Astrocyte (in vitro differentiated cells and primary cell): ENCODE data around the gene ACAD11. TPM values are rescaled to one million over a fixed set of nuclear protein-coding genes. Genes with fewer than 3 reads are reported as not detected.
"Not testable (repeated sequence)": the region's sequence is repeated elsewhere in the genome, so short reads cannot be mapped to it uniquely, and the experiment has no call there.

Source experiments
- DNase-seq: peaks from one replicate; pipeline ENCODE4 v3.0.0-alpha.2; 2010; ENCODE audit warnings: low read depth
- FAIRE-seq: peaks from 2 replicates; lab custom pipeline; 2011; peaks lifted over from hg19 to GRCh38; lab: Jason Lieb, UNC
- H2AFZ ChIP-seq: 2 replicates; pipeline ENCODE4 v1.6.0; 2012; ENCODE audit warnings: low read depth, low read length, inconsistent platforms
- H3K27ac ChIP-seq: 2 replicates; pipeline ENCODE4 v1.5.1; 2011; ENCODE audit warnings: low read depth, low read length, inconsistent platforms
- H3K27me3 ChIP-seq: 2 replicates; pipeline ENCODE4 v1.6.0; 2011; ENCODE audit warnings: low read length, inconsistent platforms; ENCODE audit not compliant: insufficient read depth
- H3K36me3 ChIP-seq: 2 replicates; pipeline ENCODE4 v1.5.1; 2011; ENCODE audit warnings: low read length, inconsistent platforms; ENCODE audit not compliant: insufficient read depth
- H3K4me1 ChIP-seq: 2 replicates; pipeline ENCODE4 v1.5.1; 2011; ENCODE audit warnings: low read length, inconsistent platforms; ENCODE audit not compliant: insufficient read depth
- H3K4me2 ChIP-seq: 2 replicates; pipeline ENCODE4 v1.6.0; 2012; ENCODE audit warnings: low read length, inconsistent platforms
- H3K4me3 ChIP-seq: 2 replicates; pipeline ENCODE4 v1.5.1; 2011; ENCODE audit warnings: low read depth, mild to moderate bottlenecking, low read length, inconsistent platforms; ENCODE audit not compliant: insufficient read depth
- H3K79me2 ChIP-seq: 2 replicates; pipeline ENCODE4 v1.6.0; 2012; ENCODE audit warnings: mild to moderate bottlenecking, low read length, inconsistent platforms; ENCODE audit not compliant: insufficient read depth
- H3K9ac ChIP-seq: 2 replicates; pipeline ENCODE4 v1.6.0; 2012; ENCODE audit warnings: mild to moderate bottlenecking, low read length, inconsistent platforms
- H3K9me3 ChIP-seq: 2 replicates; pipeline ENCODE4 v1.5.1; 2012; ENCODE audit warnings: low read depth, mild to moderate bottlenecking, low read length, inconsistent platforms; ENCODE audit not compliant: insufficient read depth
- H4K20me1 ChIP-seq: 2 replicates; pipeline ENCODE4 v1.6.0; 2012; ENCODE audit warnings: low read length, inconsistent platforms; ENCODE audit not compliant: insufficient read depth
- H3K27ac Mint-ChIP-seq: one replicate; pipeline ENCODE4 v1.8.0; 2021; ENCODE audit warnings: mild to moderate bottlenecking, mixed read lengths; ENCODE audit not compliant: unreplicated experiment
- H3K27me3 Mint-ChIP-seq: one replicate; pipeline ENCODE4 v1.8.0; 2021; ENCODE audit warnings: low read depth, mixed read lengths; ENCODE audit not compliant: unreplicated experiment
- H3K36me3 Mint-ChIP-seq: one replicate; pipeline ENCODE4 v1.8.0; 2021; ENCODE audit warnings: low read depth, mixed read lengths; ENCODE audit not compliant: unreplicated experiment
- H3K4me1 Mint-ChIP-seq: one replicate; pipeline ENCODE4 v1.8.0; 2021; ENCODE audit warnings: low read depth, mixed read lengths; ENCODE audit not compliant: unreplicated experiment
- H3K4me3 Mint-ChIP-seq: one replicate; pipeline ENCODE4 v1.8.0; 2021; ENCODE audit warnings: mild to moderate bottlenecking, moderate library complexity, mixed read lengths; ENCODE audit not compliant: unreplicated experiment
- H3K9me3 Mint-ChIP-seq: one replicate; pipeline ENCODE4 v1.8.0; 2021; ENCODE audit warnings: mild to moderate bottlenecking, mixed read lengths; ENCODE audit not compliant: unreplicated experiment
- EZH2 ChIP-seq: IDR thresholded peaks from 2 replicates; pipeline ENCODE4 v1.6.1; 2012; ENCODE audit warnings: mild to moderate bottlenecking, low read length, inconsistent platforms; ENCODE audit not compliant: insufficient read depth
- total RNA-seq: library from RNA; stranded (reverse); gene quantifications from 2 replicates; pipeline ENCODE4 v1.2.1, GENCODE V29; 2021
- TF ChIP-seq, protein P1 (sequence below): IDR thresholded peaks from 2 replicates; pipeline ENCODE4 v1.5.1; 2011; ENCODE audit warnings: low read depth, mild to moderate bottlenecking, inconsistent platforms, low read length, moderate library complexity; ENCODE audit not compliant: insufficient read depth

Gene ACAD11
- total RNA-seq, 1 donor from 2014 or later, result 13.0 TPM

DNA sequence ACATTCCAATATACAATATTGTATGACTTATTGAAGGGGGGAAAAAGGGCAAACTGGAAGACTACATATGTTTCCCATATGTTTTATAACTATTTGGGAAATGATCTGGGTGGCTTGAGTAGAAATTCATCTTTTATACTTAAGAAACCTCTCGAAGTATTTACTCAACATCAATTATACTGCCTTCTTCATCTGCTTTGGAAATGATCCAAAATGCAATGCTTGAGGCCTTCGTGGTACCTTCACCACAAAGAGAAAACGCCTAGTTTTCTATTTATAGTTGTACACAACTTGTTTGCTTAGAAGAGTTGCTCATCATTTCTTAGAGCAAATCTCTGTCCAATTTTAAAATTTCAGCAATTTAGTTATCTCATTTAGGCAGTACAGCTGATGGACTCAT is 43.7 kb downstream of the ACAD11 start:
- Mint-ChIP-seq H3K36me3 (peaks cover 13% of the 10 kb centered on the region), H3K4me3 (no peak overlapping the region), H3K4me1 (no peaks in the 10 kb centered on the region), H3K27me3 (no peaks in the 10 kb centered on the region), H3K9me3 (peaks cover 4% of the 10 kb centered on the region), H3K27ac (no peak overlapping the region)
- H3K27ac ChIP-seq, result no peak overlapping the region
- no peaks in the 10 kb centered on the region for H3K79me2 ChIP-seq
- H3K4me2 ChIP-seq, result no peak overlapping the region
- no peak overlapping the region for H3K4me3 ChIP-seq
- no peak overlapping the region for H3K9ac ChIP-seq
- H2AFZ ChIP-seq, result no peak overlapping the region
- H3K4me1 ChIP-seq, result no peaks in the 10 kb centered on the region
- no peaks in the 10 kb centered on the region for H3K36me3 ChIP-seq
- H3K27me3 ChIP-seq, result no peaks in the 10 kb centered on the region
- no peaks in the 10 kb centered on the region for H4K20me1 ChIP-seq
- TF ChIP-seq, protein P1, sequence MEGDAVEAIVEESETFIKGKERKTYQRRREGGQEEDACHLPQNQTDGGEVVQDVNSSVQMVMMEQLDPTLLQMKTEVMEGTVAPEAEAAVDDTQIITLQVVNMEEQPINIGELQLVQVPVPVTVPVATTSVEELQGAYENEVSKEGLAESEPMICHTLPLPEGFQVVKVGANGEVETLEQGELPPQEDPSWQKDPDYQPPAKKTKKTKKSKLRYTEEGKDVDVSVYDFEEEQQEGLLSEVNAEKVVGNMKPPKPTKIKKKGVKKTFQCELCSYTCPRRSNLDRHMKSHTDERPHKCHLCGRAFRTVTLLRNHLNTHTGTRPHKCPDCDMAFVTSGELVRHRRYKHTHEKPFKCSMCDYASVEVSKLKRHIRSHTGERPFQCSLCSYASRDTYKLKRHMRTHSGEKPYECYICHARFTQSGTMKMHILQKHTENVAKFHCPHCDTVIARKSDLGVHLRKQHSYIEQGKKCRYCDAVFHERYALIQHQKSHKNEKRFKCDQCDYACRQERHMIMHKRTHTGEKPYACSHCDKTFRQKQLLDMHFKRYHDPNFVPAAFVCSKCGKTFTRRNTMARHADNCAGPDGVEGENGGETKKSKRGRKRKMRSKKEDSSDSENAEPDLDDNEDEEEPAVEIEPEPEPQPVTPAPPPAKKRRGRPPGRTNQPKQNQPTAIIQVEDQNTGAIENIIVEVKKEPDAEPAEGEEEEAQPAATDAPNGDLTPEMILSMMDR, result no peak
- TF ChIP-seq EZH2, result no peak
- H3K9me3 ChIP-seq, result no peaks in the 10 kb centered on the region
- no peak for DNase-seq
- peak; percentile 5 for FAIRE-seq

DNA sequence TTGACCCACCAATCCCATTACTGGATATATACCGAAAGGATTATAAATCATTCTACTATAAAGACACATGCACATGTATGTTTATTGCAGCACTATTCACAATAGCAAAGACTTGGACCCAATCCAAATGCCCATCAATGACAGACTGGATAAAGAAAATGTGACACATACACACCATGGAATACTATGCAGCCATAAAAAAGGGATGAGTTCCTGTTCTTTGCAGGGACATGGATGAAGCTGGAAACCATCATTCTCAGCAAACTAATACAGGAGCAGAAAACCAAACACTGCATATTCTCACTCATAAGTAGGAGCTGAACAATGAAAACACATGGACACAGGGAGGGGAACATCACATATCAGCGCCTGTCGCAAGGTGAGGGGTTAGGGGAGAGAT is 44.3 kb downstream of the ACAD11 start:
- not testable (repeated sequence) for H4K20me1 ChIP-seq

DNA sequence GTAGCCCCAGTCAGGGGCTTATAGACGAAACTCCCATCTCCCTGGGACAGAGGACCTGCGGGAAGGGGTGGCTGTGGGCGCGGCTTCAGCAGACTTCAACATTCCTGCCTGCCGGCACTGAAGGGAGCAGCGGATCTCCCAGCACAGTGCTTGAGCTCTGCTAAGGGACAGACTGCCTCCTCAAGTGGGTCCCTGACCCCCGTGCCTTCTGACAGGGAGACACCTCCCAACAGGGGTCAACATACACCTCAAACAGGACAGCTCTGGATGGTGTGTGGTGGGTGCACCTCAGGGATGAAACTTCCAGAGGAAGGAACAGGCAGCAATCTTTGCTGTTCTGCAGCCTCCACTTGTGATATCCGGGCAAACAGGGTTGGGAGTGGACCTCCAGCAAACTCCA is 53.0 kb downstream of the ACAD11 start:
- H2AFZ ChIP-seq, DNase-seq, H3K27me3 Mint-ChIP-seq, H3K4me2 ChIP-seq, H3K4me3 ChIP-seq, H3K27me3 ChIP-seq, H3K4me3 Mint-ChIP-seq, FAIRE-seq, H4K20me1 ChIP-seq, H3K4me1 ChIP-seq, H3K79me2 ChIP-seq, H3K9me3 ChIP-seq, H3K36me3 ChIP-seq: not testable (repeated sequence)
- Histone ChIP-seq H3K27ac (peak overlapping the region; percentile 67), H3K9ac (peak overlapping the region; percentile 11)
- Mint-ChIP-seq H3K4me1 (peaks cover 12% of the 10 kb centered on the region), H3K27ac (peak overlapping the region; percentile 75), H3K9me3 (peaks cover 13% of the 10 kb centered on the region), H3K36me3 (peaks cover 15% of the 10 kb centered on the region)

More for the DNA sequence above, 44.3 kb downstream of the ACAD11 start:
- H3K27ac ChIP-seq, H3K36me3 Mint-ChIP-seq, H3K4me1 Mint-ChIP-seq, H3K27me3 Mint-ChIP-seq, H3K79me2 ChIP-seq, H3K27me3 ChIP-seq, H3K27ac Mint-ChIP-seq, H2AFZ ChIP-seq, H3K9ac ChIP-seq, H3K4me2 ChIP-seq, H3K9me3 ChIP-seq, H3K9me3 Mint-ChIP-seq, H3K4me1 ChIP-seq, H3K4me3 ChIP-seq, FAIRE-seq, DNase-seq, H3K4me3 Mint-ChIP-seq, H3K36me3 ChIP-seq: not testable (repeated sequence)
